OCI-LY3 (cell line): Measurements from ENCODE around the gene TNS3.
"Not testable (repeated sequence)": the region's sequence is repeated elsewhere in the genome, so short reads cannot be mapped to it uniquely, and the experiment has no call there.

ENCODE experiments used
- H2AFZ ChIP-seq: fragments of 200-600, 300-600 bp; shearing (Covaris generic); 2 replicates; pipeline ENCODE4 v1.6.0; 2014; ENCODE audit warnings: antibody characterized with exemption, low read depth, low read length
- H3K27ac ChIP-seq: fragments of 200-600, 300-600 bp; sonication (generic); 2 replicates; pipeline ENCODE4 v1.5.1; 2014; ENCODE audit warnings: mild to moderate bottlenecking, low read length, moderate library complexity, mixed read lengths
- H3K27me3 ChIP-seq: fragments of 200-600, 300-600 bp; sonication (generic); 2 replicates; pipeline ENCODE4 v1.6.1; 2014; ENCODE audit warnings: low read depth, low read length, mixed read lengths
- H3K36me3 ChIP-seq: fragments of 200-600, 300-600 bp; sonication (generic); replicated peaks from 2 replicates; pipeline ENCODE3; 2014; ENCODE audit warnings: low read depth, low read length, mixed read lengths
- H3K4me1 ChIP-seq: fragments of 300-600, 200-600 bp; sonication (generic); 2 replicates; pipeline ENCODE4 v1.6.1; 2014; ENCODE audit warnings: low read length, mixed read lengths
- H3K4me2 ChIP-seq: fragments of 200-600, 300-600 bp; sonication (generic); 2 replicates; pipeline ENCODE4 v1.6.1; 2014; ENCODE audit warnings: low read length, mixed read lengths
- H3K4me3 ChIP-seq: fragments of 300-600, 200-600 bp; sonication (generic); 2 replicates; pipeline ENCODE4 v1.5.1; 2014; ENCODE audit warnings: antibody characterized with exemption, mild to moderate bottlenecking, low read length, moderate library complexity
- H3K79me2 ChIP-seq: fragments of 300-600, 200-600 bp; shearing (Covaris generic); 2 replicates; pipeline ENCODE4 v1.6.1; 2014; ENCODE audit warnings: mild to moderate bottlenecking, low read length, mixed read lengths
- H3K9ac ChIP-seq: fragments of 300-600, 200-600 bp; shearing (Covaris generic); 2 replicates; pipeline ENCODE4 v1.6.0; 2014; ENCODE audit warnings: mild to moderate bottlenecking, low read length, moderate library complexity
- H3K9me3 ChIP-seq: fragments of 200-600, 300-600 bp; shearing (Covaris generic); 2 replicates; pipeline ENCODE4 v1.6.1; 2014; ENCODE audit warnings: low read length, mixed read lengths; ENCODE audit not compliant: insufficient read depth
- H4K20me1 ChIP-seq: fragments of 200-600, 300-600 bp; sonication (generic); 2 replicates; pipeline ENCODE4 v1.6.1; 2016; ENCODE audit warnings: low read length, mixed read lengths; ENCODE audit not compliant: insufficient read depth
- CTCF ChIP-seq: fragments of 200-600, 300-600 bp; sonication (generic); IDR thresholded peaks from 2 replicates; pipeline ENCODE4 v1.5.1; 2014; ENCODE audit warnings: antibody characterized with exemption, low read length, low read depth
- EZH2phosphoT487 ChIP-seq: fragments of 200-600 bp; shearing (Covaris generic); IDR thresholded peaks from 2 replicates; pipeline ENCODE4 v1.6.1; 2018; ENCODE audit warnings: antibody characterized with exemption, mixed run types, low read depth

Gene TNS3

GRCh38 chr7:47588704-47589225, 6.9 kb upstream of the TNS3 start:
- H3K4me3 ChIP-seq = no peak overlapping the region; the same call in 1 of the 2 replicates
- H3K9ac ChIP-seq = no peak overlapping the region
- H3K27ac ChIP-seq = no peak overlapping the region
- peaks cover 18% of the 10 kb centered on the region for H3K4me1 ChIP-seq
- 0 out of 2 replicates have a peak, but pooled peaks cover 5% of the 10 kb centered on the region for H3K27me3 ChIP-seq
- H3K36me3 ChIP-seq = no peaks in the 10 kb centered on the region
- TF ChIP-seq EZH2phosphoT487 (no peak), CTCF (no peak)
- H3K9me3 ChIP-seq = no peaks in the 10 kb centered on the region
- H3K79me2 ChIP-seq = no peaks in the 10 kb centered on the region
- H2AFZ ChIP-seq = no peak overlapping the region; the same call in 1 of the 2 replicates
- H3K4me2 ChIP-seq = peak overlapping the region; percentile 77
- no peaks in the 10 kb centered on the region for H4K20me1 ChIP-seq

- no peak for TF ChIP-seq EZH2phosphoT487
- no peak for TF ChIP-seq CTCF
- Histone ChIP-seq H3K4me2 (no peak overlapping the region), H3K36me3 (no peaks in the 10 kb centered on the region), H3K4me1 (peaks cover 18% of the 10 kb centered on the region), H3K27ac (no peak overlapping the region), H3K9me3 (no peaks in the 10 kb centered on the region), H3K4me3 (no peak overlapping the region), H3K79me2 (no peaks in the 10 kb centered on the region), H3K9ac (no peak overlapping the region), H3K27me3 (peaks cover 8% of the 10 kb centered on the region), H4K20me1 (no peaks in the 10 kb centered on the region), H2AFZ (no peak overlapping the region)
These were observed 6.1 kb upstream of the TNS3 start for GRCh38 chr7:47587976-47588375.

GRCh38 chr7:47587351-47587750, 5.4 kb upstream of the TNS3 start:
- Histone ChIP-seq H3K27ac (no peak overlapping the region), H3K9me3 (no peaks in the 10 kb centered on the region), H3K4me2 (no peak overlapping the region), H3K9ac (no peak overlapping the region), H3K4me1 (peaks cover 22% of the 10 kb centered on the region), H3K79me2 (no peaks in the 10 kb centered on the region), H3K4me3 (no peak overlapping the region), H3K36me3 (no peaks in the 10 kb centered on the region), H2AFZ (no peak overlapping the region), H4K20me1 (no peaks in the 10 kb centered on the region), H3K27me3 (peaks cover 15% of the 10 kb centered on the region)
- TF ChIP-seq EZH2phosphoT487 = no peak

- Histone ChIP-seq H3K27ac (no peak overlapping the region), H3K4me3 (no peak overlapping the region), H3K36me3 (no peaks in the 10 kb centered on the region), H3K9ac (no peak overlapping the region), H3K79me2 (no peaks in the 10 kb centered on the region), H2AFZ (no peak overlapping the region), H3K4me2 (no peak overlapping the region), H3K9me3 (no peaks in the 10 kb centered on the region), H3K4me1 (peaks cover 24% of the 10 kb centered on the region), H4K20me1 (no peaks in the 10 kb centered on the region), H3K27me3 (peaks cover 15% of the 10 kb centered on the region)
- TF ChIP-seq CTCF (no peak), EZH2phosphoT487 (no peak)
These were observed 5.0 kb upstream of the TNS3 start for GRCh38 chr7:47586925-47587324.

- H3K79me2 ChIP-seq, H3K4me2 ChIP-seq, H3K9ac ChIP-seq, H3K4me3 ChIP-seq, H3K36me3 ChIP-seq, H4K20me1 ChIP-seq, H3K9me3 ChIP-seq, H2AFZ ChIP-seq, H3K27ac ChIP-seq: not testable (repeated sequence)
- Histone ChIP-seq H3K27me3 (peaks cover 10% of the 10 kb centered on the region), H3K4me1 (peaks cover 24% of the 10 kb centered on the region)
These were observed 4.3 kb upstream of the TNS3 start for GRCh38 chr7:47586161-47586670.
